Heart right ventricle (tissue), 16 donors: ENCODE measurements around the gene SUGCT. TPM values are rescaled to one million over a fixed set of nuclear protein-coding genes. Genes with fewer than 3 reads are reported as not detected.

Source experiments
- ATAC-seq, 8 donors: fragments of 200-7000 bp; cut with Tn5 transposase; one replicate each; pipeline ENCODE4 v1.9.1; 2020; ENCODE audit warnings: mild to moderate bottlenecking in 8 of 8, moderate library complexity in 8 of 8, moderate number of reproducible peaks in 1 of 8
- DNase-seq, 2 donors: peaks; one replicate each; pipeline ENCODE4 v3.0.0-alpha.2; 2020
- H3K27ac ChIP-seq, 10 donors: fragments of 200-600 bp; sonication (generic) in 2 of 10; one replicate each; pipeline versions ENCODE4 v1.5.0 to v1.8.0; 2020 to 2022; ENCODE audit warnings: mild to moderate bottlenecking in 3 of 10
- H3K27me3 ChIP-seq, 7 donors: fragments of 200-600 bp; one replicate each; pipeline ENCODE4 v1.8.0; 2021 to 2022; ENCODE audit warnings: mild to moderate bottlenecking in 2 of 7
- H3K36me3 ChIP-seq, 9 donors: fragments of 200-600 bp; sonication (generic) in 1 of 9; one replicate each; pipeline versions ENCODE4 v1.5.0 to v1.8.0; 2020 to 2022; ENCODE audit warnings: mild to moderate bottlenecking in 2 of 9
- H3K4me1 ChIP-seq, 9 donors: fragments of 200-600 bp; sonication (generic) in 1 of 9; one replicate each; pipeline versions ENCODE4 v1.5.0 to v1.8.0; 2020 to 2022; ENCODE audit warnings: mild to moderate bottlenecking in 4 of 9
- H3K4me3 ChIP-seq, 10 donors: fragments of 200-600 bp; sonication (generic) in 2 of 10; one replicate each; pipeline versions ENCODE4 v1.5.0 to v1.8.0; 2020 to 2022; ENCODE audit warnings: mild to moderate bottlenecking in 7 of 10, moderate library complexity in 2 of 10
- H3K9me3 ChIP-seq, 11 donors: fragments of 200-600 bp in 10 of 11; sonication (generic) in 2 of 11; one replicate each; pipeline versions ENCODE4 v1.5.0 to v1.8.0; 2013 to 2022; ENCODE audit warnings: mild to moderate bottlenecking in 2 of 11, control low read depth in 1 of 11, moderate library complexity in 1 of 11
- CTCF ChIP-seq, 9 donors: fragments of 200-600 bp; sonication (generic) in 2 of 9; IDR thresholded peaks; one replicate each; pipeline versions ENCODE4 v1.5.0 to v1.8.0; 2021 to 2022; ENCODE audit warnings: antibody characterized with exemption in 9 of 9, mild to moderate bottlenecking in 5 of 9, moderate library complexity in 1 of 9
- WGBS, 2 donors: extraction: QIAGEN DNeasy Blood & Tissue Kit; methylation state at CpG; one replicate each; pipeline ENCODE4 v1.1.7; 2013; ENCODE audit warnings: inconsistent platforms in 1 of 2; 5-methylcytosine and 5-hydroxymethylcytosine counted together
- intact Hi-C, 10 donors: fragments of 100-400 bp; cut with DNase I; formaldehyde crosslinking; loops; one replicate each; pipeline versions ENCODE4 v1.11.1 to v1.14.2; 2022
- polyA plus RNA-seq, 2 donors: library from polyadenylated mRNA; stranded (reverse); fragments of 200-250 nt; gene quantifications; one replicate each; pipeline ENCODE4 v1.2.3, GENCODE V29; 2013
- total RNA-seq, 10 donors: library from RNA; stranded (reverse); fragmentation: NEBNext Ultra II Directional in 3 of 10; extraction: Animal tissue kit (Norgen Biotek cat#: 25700) in 3 of 10; gene quantifications; one replicate each; pipeline versions ENCODE4 v1.2.1 to v1.2.4, GENCODE V29; 2021 to 2023
- donor health status: Arrhythmogenic right ventricular cardiomyopathy.
- donor health status: ischemic (EF 13 %, LVEDD 7.1; RV severe dilation, severe dysfunction).
- donor health status: healthy with polysubstance abuse.
- donor health status: DM: no; HTN: yes; CAD: no.
- donor health status: DM: no; HTN: no; CAD: no.
- donor health status: ischemic (EF 25% LVEDD 6.9; RV normal size, moderate dysfunction).
- donor health status: ischemic (EF 25% LVEDD 5.7; RV mildly dilated, moderate dysfunction).
- donor health status: healthy.
- donor health status: DM: yes; HTN: yes; CAD: no.
- donor health status: Ischemic cardiomyopathy.
- donor health status: ischemic (EF 35%, LVEDD 5.7; RV mildly dilated, moderate dysfunction).
- donor health status: nonischemic (EF 11% LVEDD 7.7; RV severe dilation, severe dysfunction).
- donor health status: DM: yes; HTN: yes; CAD: no.
- donor health status: PGD.
- donor health status: ischemic (EF 29% LVEDD 5.4; RV normal size, mild dysfunction).
- donor health status: nonischemic (EF 23%, LVEDD 6.1; RV moderate dilation, normal function).

Gene SUGCT
- total and polyA plus RNA-seq, 12 donors = 1.2 to 8.1 (median 6.1) TPM

GRCh38 chr7:40570223-40570622 lies 435.4 kb downstream of the SUGCT start:
- Histone ChIP-seq H3K4me1 (no peaks in the 10 kb centered on the region), H3K36me3 (no peaks in the 10 kb centered on the region), H3K27ac (no peak overlapping the region), H3K9me3 (no peaks in the 10 kb centered on the region), H3K27me3 (no peaks in the 10 kb centered on the region), H3K4me3 (no peak overlapping the region)
- no peak for TF ChIP-seq CTCF (IDR thresholded peaks at IDR 0.05)
- no peak for DNase-seq
- intact Hi-C loops = no loop called here
- ATAC-seq = peak in 1 of 8 donors; percentile 61
- 27 to 31% methylated on average over 1 of the region's 1 CpG for WGBS, 2 donors

GRCh38 chr7:40571796-40572195 lies 437.0 kb downstream of the SUGCT start:
- no peaks in the 10 kb centered on the region for H3K4me1 ChIP-seq
- no peaks in the 10 kb centered on the region for H3K27me3 ChIP-seq
- 50 to 64% methylated on average over 5 of the region's 5 CpGs for WGBS, 2 donors
- H3K27ac ChIP-seq = no peak overlapping the region
- TF ChIP-seq CTCF (IDR thresholded peaks at IDR 0.05) = no peak
- intact Hi-C loops = no loop called here
- H3K4me3 ChIP-seq = no peak overlapping the region
- ATAC-seq (peak in 2 of 8 donors; percentile 39 to 42), DNase-seq (no peak)
- peaks cover 0 to 3% (median 0%) of the 10 kb centered on the region in 11 donors for H3K9me3 ChIP-seq
- no peaks in the 10 kb centered on the region for H3K36me3 ChIP-seq

DNA sequence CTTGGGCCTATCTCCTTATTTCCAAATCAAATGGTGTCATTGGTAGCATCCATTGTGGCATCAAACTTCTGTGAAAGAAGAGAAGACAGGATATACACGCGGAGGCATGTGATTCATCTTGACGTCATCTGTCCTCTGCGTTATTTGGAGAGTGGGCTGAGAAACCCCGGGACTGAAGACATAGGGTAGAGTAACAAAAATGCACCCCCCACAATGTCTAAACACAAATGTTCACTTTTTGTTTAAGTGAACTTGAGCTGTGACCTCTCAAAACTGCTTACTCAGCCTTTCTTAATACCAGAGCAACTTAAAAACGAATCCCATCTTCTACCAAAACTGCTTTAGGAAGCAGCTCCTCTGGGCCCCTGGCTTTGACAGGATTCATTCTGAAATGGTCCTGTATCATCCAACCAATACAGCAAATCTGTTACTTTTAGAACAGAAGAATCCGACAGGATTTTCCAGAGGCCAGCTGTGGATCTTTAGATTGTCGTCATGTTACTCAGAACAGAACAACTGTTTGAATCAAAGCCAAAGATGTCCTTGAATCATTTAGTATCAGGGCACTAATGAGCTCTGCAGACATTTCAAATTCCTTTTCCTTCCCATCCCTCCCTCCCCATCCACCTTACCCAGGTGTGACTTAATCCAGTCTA lies 438.1 kb downstream of the SUGCT start:
- ATAC-seq (no peak), DNase-seq (no peak)
- intact Hi-C loops = no loop called here
- Histone ChIP-seq H3K4me3 (no peak overlapping the region), H3K27ac (no peak overlapping the region), H3K9me3 (peaks cover 0 to 11% (median 0%) of the 10 kb centered on the region in 11 donors), H3K36me3 (no peaks in the 10 kb centered on the region), H3K27me3 (no peaks in the 10 kb centered on the region), H3K4me1 (no peaks in the 10 kb centered on the region)
- WGBS, 2 donors = 56 to 57% methylated on average over 8 of the region's 8 CpGs
- no peak for TF ChIP-seq CTCF (IDR thresholded peaks at IDR 0.05)

GRCh38 chr7:40579401-40579800 lies 444.6 kb downstream of the SUGCT start:
- ATAC-seq = no peak
- peaks cover 0 to 5% (median 0%) of the 10 kb centered on the region in 9 donors for H3K4me1 ChIP-seq
- peaks cover 0 to 11% (median 0%) of the 10 kb centered on the region in 11 donors for H3K9me3 ChIP-seq
- no peaks in the 10 kb centered on the region for H3K27me3 ChIP-seq
- no peak overlapping the region for H3K4me3 ChIP-seq
- no peak overlapping the region for H3K27ac ChIP-seq
- TF ChIP-seq CTCF (IDR thresholded peaks at IDR 0.05) = no peak
- 59 to 65% methylated on average over 5 of the region's 5 CpGs for WGBS, 2 donors
- DNase-seq = no peak
- no peaks in the 10 kb centered on the region for H3K36me3 ChIP-seq
- intact Hi-C loops = no loop called here
